ENCODE results near the gene TAS2R46.

- TF ChIP-seq POLR2A (IDR thresholded peaks at IDR 0.05; ENCODE audit: low read length) (no peak), GATA1 (IDR thresholded peaks at IDR 0.05; ENCODE audit: low read depth, low read length) (no peak)
Measured at GRCh38 chr12:11016937-11017336, 45.2 kb downstream of the TAS2R46 start.
